ENCODE data around the gene ALOX12.
"Not testable (repeated sequence)": the region's sequence is repeated elsewhere in the genome, so short reads cannot be mapped to it uniquely, and the experiment has no call there.

ALOX12 gene

DNA sequence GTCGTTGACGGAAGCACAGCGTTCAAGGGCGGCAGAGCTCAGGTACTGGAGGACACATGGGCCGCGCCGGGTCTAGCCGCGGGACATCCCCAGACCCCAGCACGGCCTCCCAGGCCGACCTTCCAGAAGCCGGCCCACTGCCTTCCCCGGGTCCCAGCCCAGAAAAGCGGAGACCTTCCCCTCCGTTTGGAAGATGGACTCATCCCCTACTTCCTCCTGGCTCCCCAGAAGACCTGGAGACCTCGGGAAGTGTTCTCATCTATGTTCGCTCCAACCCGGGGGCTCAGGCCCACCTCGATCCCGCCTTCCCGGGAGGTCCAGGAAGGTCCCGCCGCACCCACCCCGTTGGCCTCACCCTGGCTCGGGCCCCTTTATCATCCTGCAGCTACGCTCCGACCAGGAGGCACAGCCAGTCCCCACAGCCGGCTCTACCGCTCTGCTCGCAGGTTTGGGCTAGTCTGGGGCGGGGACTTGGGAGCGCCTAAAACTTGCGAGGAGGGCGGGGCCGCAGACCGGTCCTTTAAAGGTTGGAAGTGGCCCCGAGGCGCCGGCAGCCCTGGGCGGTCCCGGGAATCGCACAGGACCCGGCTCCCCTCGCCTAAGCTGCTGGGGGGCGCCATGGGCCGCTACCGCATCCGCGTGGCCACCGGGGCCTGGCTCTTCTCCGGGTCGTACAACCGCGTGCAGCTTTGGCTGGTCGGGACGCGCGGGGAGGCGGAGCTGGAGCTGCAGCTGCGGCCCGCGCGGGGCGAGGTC lies at the start of gene ALOX12:
ALOX12 (plus strand) TSS at position 550 of the 756 bp plus-strand sequence; CDS start at position 619, 69 bp downstream.
- no peak for DNase-seq

- DNase-seq: no peak
Observed at GRCh38 chr17:6947745-6948144, 48.1 kb upstream of the ALOX12 start.

- no peak for DNase-seq
Observed at GRCh38 chr17:6948562-6948961, 47.3 kb upstream of the ALOX12 start.

GRCh38 chr17:6948976-6949375 lies 46.9 kb upstream of the ALOX12 start:
- no peak for DNase-seq

DNA sequence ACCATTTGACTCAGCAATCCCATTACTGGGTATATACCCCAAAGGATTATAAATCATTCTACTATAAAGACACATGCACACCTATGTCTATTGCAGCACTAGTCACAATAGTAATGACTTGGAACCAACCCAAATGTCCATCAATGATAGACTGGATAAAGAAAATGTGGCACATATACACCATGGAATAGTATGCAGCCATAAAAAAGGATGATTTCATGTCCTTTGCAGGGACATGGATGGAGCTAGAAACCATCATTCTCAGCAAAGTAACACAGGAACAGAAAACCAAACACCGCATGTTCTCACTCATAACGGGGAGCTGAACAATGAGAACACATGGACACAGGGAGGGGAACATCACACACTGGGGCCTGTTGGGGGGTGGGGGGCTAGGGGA lies 44.9 kb upstream of the ALOX12 start:
- DNase-seq: not testable (repeated sequence)

- DNase-seq: no peak
Observed at GRCh38 chr17:6953689-6954088, 42.2 kb upstream of the ALOX12 start.

DNA sequence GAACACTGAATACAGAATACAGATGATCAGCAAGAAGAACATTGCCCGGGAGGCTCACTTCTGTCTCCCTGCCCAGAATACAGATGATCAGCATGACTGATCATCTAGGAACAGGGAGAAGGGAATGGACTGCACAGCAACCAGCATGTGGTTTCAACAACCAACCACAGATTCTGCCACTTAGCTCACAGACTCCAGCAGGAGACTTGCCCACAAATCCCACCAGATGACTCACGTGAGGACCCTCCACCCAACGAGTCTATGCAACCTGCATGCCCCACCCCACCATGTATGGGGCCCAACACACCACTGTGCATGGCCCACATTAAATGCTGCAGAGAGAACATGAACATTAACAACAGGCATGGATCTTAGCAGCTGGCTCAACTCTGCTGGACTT lies 36.1 kb upstream of the ALOX12 start:
- no peak for DNase-seq

DNA sequence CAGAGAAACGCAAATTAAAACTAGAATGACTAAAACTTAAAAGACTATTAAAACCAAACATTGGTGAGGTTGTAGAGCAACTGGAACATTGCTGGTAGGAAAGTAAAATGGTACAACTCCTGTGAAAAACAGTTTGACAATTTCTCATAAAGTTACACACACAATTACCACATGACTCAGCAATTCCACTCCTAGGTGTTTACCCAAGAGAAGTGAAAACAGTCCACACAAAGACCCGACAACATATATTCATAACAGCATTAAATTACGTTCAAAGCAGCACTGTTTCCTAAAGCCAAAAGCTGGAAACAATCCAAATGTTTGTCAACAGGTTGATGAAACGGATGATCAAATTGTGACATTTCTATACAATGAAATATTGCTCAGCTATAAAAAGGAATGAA lies 26.5 kb upstream of the ALOX12 start:
- DNase-seq: no peak

GRCh38 chr17:6970992-6971391 lies 24.9 kb upstream of the ALOX12 start:
- no peak for DNase-seq

GRCh38 chr17:6979440-6979839 lies 16.4 kb upstream of the ALOX12 start:
- not testable (repeated sequence) for DNase-seq

DNA sequence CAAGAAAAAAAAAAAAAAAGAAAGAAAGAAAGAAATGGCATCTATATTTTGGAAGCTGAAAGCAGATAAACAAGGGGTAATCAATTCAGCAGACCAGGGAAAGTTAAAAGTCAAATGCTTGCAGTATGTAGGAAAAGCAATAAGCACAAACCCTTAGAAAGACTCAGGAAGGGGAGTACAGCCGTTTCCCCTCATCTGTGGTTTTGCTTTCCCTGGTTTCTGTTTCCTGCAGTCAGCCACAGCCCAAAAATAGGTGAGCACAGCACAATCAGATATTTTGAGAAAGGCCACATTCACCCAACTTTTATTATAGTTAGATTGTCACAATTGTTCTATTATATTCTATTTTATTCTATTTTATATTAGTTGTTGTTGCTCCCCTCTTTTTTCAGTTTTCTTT lies 14.4 kb upstream of the ALOX12 start:
- DNase-seq: no peak

DNA sequence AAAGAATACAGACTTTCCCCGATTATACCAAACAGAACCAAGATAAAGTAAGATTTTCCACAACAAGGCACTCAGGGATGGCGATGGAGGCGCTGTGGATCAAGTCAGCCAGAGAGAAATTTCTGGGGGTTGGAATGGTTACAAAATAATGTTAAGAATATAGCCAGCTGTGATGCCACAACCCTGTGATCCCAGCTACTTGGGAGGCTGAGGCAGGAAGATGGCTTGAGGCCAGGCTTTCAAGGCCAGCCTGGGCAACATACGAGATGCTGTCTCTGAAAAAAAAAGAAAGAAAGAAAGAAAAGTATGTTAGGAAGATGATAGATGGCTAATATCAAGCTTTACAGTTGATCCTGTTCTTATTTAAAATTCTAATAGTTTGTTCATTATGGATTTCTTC lies 10.6 kb upstream of the ALOX12 start:
- DNase-seq: no peak

DNA sequence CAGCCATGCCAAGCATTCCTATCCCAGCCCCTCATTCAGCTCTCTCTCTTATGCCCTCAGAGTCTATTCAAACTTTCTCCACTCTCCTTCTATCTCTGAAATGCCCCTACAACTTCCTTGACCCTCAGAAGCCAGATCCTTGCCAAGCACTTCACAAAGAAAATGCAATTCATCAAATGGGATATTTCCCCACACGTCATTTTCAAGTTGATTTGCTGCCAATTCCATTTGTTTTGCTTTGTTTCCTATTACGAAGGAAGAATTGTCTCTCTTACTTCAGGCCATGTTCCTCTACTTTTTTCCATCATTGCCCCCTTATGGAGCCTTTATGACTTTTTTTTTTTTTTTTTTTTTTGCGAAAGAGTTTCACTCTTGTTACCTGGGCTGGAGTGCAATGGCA lies 9.2 kb upstream of the ALOX12 start:
- DNase-seq: no peak

DNA sequence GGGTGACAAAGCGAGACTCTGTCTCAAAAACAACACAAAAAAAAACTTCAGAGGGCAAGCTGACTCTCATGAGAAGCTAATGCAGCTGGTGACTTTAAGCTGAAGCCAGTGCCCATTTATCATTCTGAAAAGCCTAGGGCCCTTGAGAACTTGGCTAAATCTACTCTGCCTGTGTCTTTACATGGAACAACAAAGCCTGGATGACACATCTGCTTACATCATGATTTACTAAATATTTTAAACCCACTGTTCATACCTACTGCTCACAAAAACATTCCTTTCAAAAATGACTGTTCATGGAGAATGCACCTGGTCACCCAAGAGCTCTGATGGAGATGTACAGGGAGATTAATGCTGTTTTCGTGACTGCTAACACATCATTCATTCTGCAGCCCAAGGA lies 6.1 kb upstream of the ALOX12 start:
- no peak for DNase-seq

GRCh38 chr17:6993613-6994056 lies 2.2 kb upstream of the ALOX12 start:
- not testable (repeated sequence) for DNase-seq

GRCh38 chr17:6994118-6994598 lies 1.7 kb upstream of the ALOX12 start:
- no peak for DNase-seq

- no peak for DNase-seq
Observed at GRCh38 chr17:6994666-6995256, 1.1 kb upstream of the ALOX12 start.

GRCh38 chr17:6996256-6997011 lies 585 bp downstream of the ALOX12 start:
- DNase-seq: no peak

- DNase-seq: no peak
Observed at GRCh38 chr17:6997171-6997570, 1.3 kb downstream of the ALOX12 start.

- no peak for DNase-seq
Observed at GRCh38 chr17:6998855-6999508, 3.1 kb downstream of the ALOX12 start.

GRCh38 chr17:7001318-7001961 lies 5.6 kb downstream of the ALOX12 start:
- DNase-seq: peak in 1 of 2 donors; percentile 41

DNA sequence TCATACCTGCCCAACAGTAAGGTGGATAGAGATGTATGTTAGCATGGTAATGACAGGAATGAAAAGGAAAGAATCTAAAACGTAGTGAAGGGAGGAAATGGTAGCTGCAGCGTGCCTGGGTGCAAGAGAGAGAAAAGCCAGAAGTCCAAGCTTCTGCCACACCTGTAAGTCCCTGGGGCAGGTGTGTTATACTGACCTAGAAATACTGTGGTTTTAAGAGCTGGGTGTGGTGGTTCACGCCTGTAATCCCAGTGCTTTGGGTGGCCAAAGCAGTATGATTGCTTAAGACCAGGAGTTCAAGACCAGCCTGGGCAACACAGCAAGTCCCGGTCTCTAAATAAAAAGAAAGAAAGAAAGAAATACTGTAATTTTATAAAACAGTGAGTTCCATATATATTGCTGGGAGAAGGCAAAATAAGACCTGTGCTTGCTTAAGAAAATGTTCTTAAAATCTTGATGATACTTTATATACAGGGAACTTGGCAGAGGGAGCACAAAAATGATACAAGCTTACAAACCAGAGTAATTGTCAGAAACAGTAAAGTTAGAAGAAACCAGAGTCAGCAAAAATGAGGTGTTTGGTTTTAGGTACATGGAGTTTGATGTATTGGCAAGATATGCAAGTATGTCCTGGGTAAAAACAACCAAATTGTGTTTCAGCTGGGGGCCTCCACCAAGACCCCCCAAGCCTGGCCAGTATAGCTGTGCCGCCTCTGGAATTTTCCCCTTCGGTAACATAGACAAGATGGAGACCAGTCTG lies 6.6 kb downstream of the ALOX12 start:
- DNase-seq: no peak
